ENCODE data around the gene DIAPH2. TPM values are rescaled to one million over a fixed set of nuclear protein-coding genes. Genes with fewer than 3 reads are reported as not detected.

The DIAPH2 gene
- total and polyA plus RNA-seq, 2 of the 13 experiments (the other 11 are each of a cell fraction or from before 2014, with no cell fraction given): 2.1 to 8.5 TPM

GRCh38 chrX:96684339-96685209 lies at the start of gene DIAPH2 (continued):
- TF ChIP-seq ZFX (CRISPR knock-in tag; IDR thresholded peaks at IDR 0.05; ENCODE audit: low read depth) (peak; percentile 63; the same call in 1 of the 2 replicates), POLR2A (IDR thresholded peaks at IDR 0.05; ENCODE audit: insufficient read depth in 1 of 2, low read depth in 2 of 2, low read length in 2 of 2) (0 out of 4 replicates have a peak, but pooled peaks have one; percentile 26 to 34), NFKBIZ (CRISPR knock-in tag; IDR thresholded peaks at IDR 0.05) (0 out of 2 replicates have a peak, but pooled peaks have one; percentile 32), TFDP2 (CRISPR knock-in tag; IDR thresholded peaks at IDR 0.05) (peak; percentile 73), ZNF292 (CRISPR knock-in tag; IDR thresholded peaks at IDR 0.05; ENCODE audit: borderline replicate concordance, low read depth) (peak; percentile 41), SALL1 (CRISPR knock-in tag; IDR thresholded peaks at IDR 0.05) (peak; percentile 37), THAP11 (CRISPR knock-in tag; IDR thresholded peaks at IDR 0.05) (peak; percentile 21; the same call in 1 of the 2 replicates), CEBPZ (IDR thresholded peaks at IDR 0.05; ENCODE audit: low read length) (no peak), MTA3 (CRISPR knock-in tag; IDR thresholded peaks at IDR 0.05) (no peak), HMG20A (CRISPR knock-in tag; IDR thresholded peaks at IDR 0.05; ENCODE audit: borderline replicate concordance) (no peak), ZMYM3 (CRISPR knock-in tag; IDR thresholded peaks at IDR 0.05) (peak; percentile 73), ZKSCAN5 (CRISPR knock-in tag; IDR thresholded peaks at IDR 0.05) (no peak)
- TF ChIP-seq, protein P1, sequence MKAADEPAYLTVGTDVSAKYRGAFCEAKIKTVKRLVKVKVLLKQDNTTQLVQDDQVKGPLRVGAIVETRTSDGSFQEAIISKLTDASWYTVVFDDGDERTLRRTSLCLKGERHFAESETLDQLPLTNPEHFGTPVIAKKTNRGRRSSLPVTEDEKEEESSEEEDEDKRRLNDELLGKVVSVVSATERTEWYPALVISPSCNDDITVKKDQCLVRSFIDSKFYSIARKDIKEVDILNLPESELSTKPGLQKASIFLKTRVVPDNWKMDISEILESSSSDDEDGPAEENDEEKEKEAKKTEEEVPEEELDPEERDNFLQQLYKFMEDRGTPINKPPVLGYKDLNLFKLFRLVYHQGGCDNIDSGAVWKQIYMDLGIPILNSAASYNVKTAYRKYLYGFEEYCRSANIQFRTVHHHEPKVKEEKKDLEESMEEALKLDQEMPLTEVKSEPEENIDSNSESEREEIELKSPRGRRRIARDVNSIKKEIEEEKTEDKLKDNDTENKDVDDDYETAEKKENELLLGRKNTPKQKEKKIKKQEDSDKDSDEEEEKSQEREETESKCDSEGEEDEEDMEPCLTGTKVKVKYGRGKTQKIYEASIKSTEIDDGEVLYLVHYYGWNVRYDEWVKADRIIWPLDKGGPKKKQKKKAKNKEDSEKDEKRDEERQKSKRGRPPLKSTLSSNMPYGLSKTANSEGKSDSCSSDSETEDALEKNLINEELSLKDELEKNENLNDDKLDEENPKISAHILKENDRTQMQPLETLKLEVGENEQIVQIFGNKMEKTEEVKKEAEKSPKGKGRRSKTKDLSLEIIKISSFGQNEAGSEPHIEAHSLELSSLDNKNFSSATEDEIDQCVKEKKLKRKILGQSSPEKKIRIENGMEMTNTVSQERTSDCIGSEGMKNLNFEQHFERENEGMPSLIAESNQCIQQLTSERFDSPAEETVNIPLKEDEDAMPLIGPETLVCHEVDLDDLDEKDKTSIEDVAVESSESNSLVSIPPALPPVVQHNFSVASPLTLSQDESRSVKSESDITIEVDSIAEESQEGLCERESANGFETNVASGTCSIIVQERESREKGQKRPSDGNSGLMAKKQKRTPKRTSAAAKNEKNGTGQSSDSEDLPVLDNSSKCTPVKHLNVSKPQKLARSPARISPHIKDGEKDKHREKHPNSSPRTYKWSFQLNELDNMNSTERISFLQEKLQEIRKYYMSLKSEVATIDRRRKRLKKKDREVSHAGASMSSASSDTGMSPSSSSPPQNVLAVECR (CRISPR knock-in tag; IDR thresholded peaks at IDR 0.05; ENCODE audit: borderline replicate concordance): peak; percentile 43; the same call in 1 of the 2 replicates
- TF ChIP-seq, protein P2, sequence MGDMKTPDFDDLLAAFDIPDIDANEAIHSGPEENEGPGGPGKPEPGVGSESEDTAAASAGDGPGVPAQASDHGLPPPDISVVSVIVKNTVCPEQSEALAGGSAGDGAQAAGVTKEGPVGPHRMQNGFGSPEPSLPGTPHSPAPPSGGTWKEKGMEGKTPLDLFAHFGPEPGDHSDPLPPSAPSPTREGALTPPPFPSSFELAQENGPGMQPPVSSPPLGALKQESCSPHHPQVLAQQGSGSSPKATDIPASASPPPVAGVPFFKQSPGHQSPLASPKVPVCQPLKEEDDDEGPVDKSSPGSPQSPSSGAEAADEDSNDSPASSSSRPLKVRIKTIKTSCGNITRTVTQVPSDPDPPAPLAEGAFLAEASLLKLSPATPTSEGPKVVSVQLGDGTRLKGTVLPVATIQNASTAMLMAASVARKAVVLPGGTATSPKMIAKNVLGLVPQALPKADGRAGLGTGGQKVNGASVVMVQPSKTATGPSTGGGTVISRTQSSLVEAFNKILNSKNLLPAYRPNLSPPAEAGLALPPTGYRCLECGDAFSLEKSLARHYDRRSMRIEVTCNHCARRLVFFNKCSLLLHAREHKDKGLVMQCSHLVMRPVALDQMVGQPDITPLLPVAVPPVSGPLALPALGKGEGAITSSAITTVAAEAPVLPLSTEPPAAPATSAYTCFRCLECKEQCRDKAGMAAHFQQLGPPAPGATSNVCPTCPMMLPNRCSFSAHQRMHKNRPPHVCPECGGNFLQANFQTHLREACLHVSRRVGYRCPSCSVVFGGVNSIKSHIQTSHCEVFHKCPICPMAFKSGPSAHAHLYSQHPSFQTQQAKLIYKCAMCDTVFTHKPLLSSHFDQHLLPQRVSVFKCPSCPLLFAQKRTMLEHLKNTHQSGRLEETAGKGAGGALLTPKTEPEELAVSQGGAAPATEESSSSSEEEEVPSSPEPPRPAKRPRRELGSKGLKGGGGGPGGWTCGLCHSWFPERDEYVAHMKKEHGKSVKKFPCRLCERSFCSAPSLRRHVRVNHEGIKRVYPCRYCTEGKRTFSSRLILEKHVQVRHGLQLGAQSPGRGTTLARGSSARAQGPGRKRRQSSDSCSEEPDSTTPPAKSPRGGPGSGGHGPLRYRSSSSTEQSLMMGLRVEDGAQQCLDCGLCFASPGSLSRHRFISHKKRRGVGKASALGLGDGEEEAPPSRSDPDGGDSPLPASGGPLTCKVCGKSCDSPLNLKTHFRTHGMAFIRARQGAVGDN (CRISPR knock-in tag; IDR thresholded peaks at IDR 0.05): peak; percentile 71

Measured in HepG2 (cell line).